Vagina (tissue), 2 donors: ENCODE data around the gene HSPA12A.

Source experiments
- POLR2A ChIP-seq, 2 donors: fragments of 450-650 bp; IDR thresholded peaks; one replicate each; pipeline ENCODE4 v1.6.1; 2017; ENCODE audit warnings: antibody characterized with exemption in 2 of 2, mild to moderate bottlenecking in 2 of 2, moderate library complexity in 2 of 2
- POLR2AphosphoS5 ChIP-seq, 2 donors: sonication (generic); formaldehyde crosslinking; IDR thresholded peaks; one replicate each; pipeline ENCODE4 v1.9.0; 2017; ENCODE audit warnings: antibody characterized with exemption in 2 of 2, mild to moderate bottlenecking in 2 of 2, low read depth in 1 of 2; ENCODE audit not compliant: insufficient read depth in 1 of 2
- TF ChIP-seq, protein P1 (sequence below), 3 experiments: fragments of 450-650 bp in 2 of 3; fragments of 200-600 bp in 1 of 3; sonication (generic) in 1 of 3; IDR thresholded peaks; one replicate each; pipeline ENCODE4 v1.5.1; 2017 to 2019; ENCODE audit warnings: antibody characterized with exemption in 3 of 3, mild to moderate bottlenecking in 2 of 3, moderate library complexity in 2 of 3

DNA sequence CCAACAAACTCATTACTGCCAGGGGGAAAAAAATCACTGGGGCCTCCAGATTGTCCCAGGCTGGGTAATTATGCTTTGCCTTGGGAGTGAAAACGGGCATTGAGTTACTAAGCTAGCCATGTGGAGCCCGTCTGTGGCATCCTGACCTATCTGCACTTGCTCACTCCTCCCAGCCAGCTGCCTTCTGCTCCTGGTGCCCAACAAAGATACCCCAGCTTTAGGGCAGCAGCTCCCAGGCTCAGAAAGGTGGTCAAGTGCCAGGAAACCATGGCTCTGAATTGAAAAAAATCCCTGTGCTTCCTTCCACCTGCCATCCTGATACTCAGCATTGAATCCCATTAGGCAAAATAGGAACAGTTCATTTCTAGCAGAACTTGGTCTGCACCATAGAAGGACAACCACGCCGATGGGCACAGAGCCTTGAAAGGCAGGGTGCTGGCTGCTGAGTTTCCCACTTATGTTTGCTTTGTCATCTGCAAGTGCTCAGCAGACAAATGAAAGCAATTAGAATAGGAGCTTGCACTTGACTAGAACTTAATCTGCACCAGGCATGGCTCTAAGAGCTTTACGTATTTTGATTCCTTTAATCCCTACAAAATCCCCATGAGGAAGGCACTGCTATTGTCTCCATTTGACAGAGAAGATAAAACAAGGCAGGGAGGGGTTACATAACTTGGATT, 42.8 kb downstream of the HSPA12A start:
- no peak for TF ChIP-seq POLR2AphosphoS5 (IDR thresholded peaks at IDR 0.05; ENCODE audit: insufficient read depth in 1 of 2, low read depth in 1 of 2)
- TF ChIP-seq, protein P1, sequence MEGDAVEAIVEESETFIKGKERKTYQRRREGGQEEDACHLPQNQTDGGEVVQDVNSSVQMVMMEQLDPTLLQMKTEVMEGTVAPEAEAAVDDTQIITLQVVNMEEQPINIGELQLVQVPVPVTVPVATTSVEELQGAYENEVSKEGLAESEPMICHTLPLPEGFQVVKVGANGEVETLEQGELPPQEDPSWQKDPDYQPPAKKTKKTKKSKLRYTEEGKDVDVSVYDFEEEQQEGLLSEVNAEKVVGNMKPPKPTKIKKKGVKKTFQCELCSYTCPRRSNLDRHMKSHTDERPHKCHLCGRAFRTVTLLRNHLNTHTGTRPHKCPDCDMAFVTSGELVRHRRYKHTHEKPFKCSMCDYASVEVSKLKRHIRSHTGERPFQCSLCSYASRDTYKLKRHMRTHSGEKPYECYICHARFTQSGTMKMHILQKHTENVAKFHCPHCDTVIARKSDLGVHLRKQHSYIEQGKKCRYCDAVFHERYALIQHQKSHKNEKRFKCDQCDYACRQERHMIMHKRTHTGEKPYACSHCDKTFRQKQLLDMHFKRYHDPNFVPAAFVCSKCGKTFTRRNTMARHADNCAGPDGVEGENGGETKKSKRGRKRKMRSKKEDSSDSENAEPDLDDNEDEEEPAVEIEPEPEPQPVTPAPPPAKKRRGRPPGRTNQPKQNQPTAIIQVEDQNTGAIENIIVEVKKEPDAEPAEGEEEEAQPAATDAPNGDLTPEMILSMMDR (IDR thresholded peaks at IDR 0.05), result no peak
- no peak for TF ChIP-seq POLR2A (IDR thresholded peaks at IDR 0.05)
